ENCODE data around the gene TRIM38. TPM values are rescaled to one million over a fixed set of nuclear protein-coding genes. Genes with fewer than 3 reads are reported as not detected.

The TRIM38 gene
- total and polyA plus RNA-seq, 2 of the 13 experiments (the other 11 are each of a cell fraction or from before 2014, with no cell fraction given) = 2.5 to 3.1 TPM

- TF ChIP-seq, protein P1, sequence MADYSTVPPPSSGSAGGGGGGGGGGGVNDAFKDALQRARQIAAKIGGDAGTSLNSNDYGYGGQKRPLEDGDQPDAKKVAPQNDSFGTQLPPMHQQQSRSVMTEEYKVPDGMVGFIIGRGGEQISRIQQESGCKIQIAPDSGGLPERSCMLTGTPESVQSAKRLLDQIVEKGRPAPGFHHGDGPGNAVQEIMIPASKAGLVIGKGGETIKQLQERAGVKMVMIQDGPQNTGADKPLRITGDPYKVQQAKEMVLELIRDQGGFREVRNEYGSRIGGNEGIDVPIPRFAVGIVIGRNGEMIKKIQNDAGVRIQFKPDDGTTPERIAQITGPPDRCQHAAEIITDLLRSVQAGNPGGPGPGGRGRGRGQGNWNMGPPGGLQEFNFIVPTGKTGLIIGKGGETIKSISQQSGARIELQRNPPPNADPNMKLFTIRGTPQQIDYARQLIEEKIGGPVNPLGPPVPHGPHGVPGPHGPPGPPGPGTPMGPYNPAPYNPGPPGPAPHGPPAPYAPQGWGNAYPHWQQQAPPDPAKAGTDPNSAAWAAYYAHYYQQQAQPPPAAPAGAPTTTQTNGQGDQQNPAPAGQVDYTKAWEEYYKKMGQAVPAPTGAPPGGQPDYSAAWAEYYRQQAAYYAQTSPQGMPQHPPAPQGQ (CRISPR knock-in tag; IDR thresholded peaks at IDR 0.05; ENCODE audit: borderline replicate concordance) = no peak
- TF ChIP-seq ZKSCAN8 (CRISPR knock-in tag; IDR thresholded peaks at IDR 0.05; ENCODE audit: borderline replicate concordance) (peak; percentile 36; the same call in 1 of the 2 replicates), ELF1 (CRISPR knock-in tag; IDR thresholded peaks at IDR 0.05) (no peak), HNRNPUL1 (IDR thresholded peaks at IDR 0.05; ENCODE audit: low read depth, low read length) (peak; percentile 75; the same call in 1 of the 2 replicates), ZNF776 (CRISPR knock-in tag; IDR thresholded peaks at IDR 0.05) (no peak), ZNF382 (CRISPR knock-in tag; IDR thresholded peaks at IDR 0.05; ENCODE audit: borderline replicate concordance) (no peak), SETDB1 (CRISPR knock-in tag; IDR thresholded peaks at IDR 0.05; ENCODE audit: borderline replicate concordance) (no peak), SOX13 (IDR thresholded peaks at IDR 0.05) (no peak), SOX13 (CRISPR knock-in tag; conservative IDR thresholded peaks at IDR 0.05 in 1 of 2, IDR thresholded peaks at IDR 0.05 in 1 of 2) (peak in 1 of 2 experiments; percentile 74; a peak in 2 of 4 replicates), ZNF784 (CRISPR knock-in tag; IDR thresholded peaks at IDR 0.05; ENCODE audit: borderline replicate concordance) (no peak), ZFX (CRISPR knock-in tag; IDR thresholded peaks at IDR 0.05; ENCODE audit: low read depth) (no peak), ZNF33A (CRISPR knock-in tag; IDR thresholded peaks at IDR 0.05; ENCODE audit: borderline replicate concordance) (no peak), PAF1 (CRISPR knock-in tag; IDR thresholded peaks at IDR 0.05) (no peak), BCL6 (CRISPR knock-in tag; IDR thresholded peaks at IDR 0.05) (peak; percentile 17; the same call in 1 of the 2 replicates), KIAA2018 (CRISPR knock-in tag; IDR thresholded peaks at IDR 0.05; ENCODE audit: borderline replicate concordance) (no peak)
- TF ChIP-seq, protein P2, sequence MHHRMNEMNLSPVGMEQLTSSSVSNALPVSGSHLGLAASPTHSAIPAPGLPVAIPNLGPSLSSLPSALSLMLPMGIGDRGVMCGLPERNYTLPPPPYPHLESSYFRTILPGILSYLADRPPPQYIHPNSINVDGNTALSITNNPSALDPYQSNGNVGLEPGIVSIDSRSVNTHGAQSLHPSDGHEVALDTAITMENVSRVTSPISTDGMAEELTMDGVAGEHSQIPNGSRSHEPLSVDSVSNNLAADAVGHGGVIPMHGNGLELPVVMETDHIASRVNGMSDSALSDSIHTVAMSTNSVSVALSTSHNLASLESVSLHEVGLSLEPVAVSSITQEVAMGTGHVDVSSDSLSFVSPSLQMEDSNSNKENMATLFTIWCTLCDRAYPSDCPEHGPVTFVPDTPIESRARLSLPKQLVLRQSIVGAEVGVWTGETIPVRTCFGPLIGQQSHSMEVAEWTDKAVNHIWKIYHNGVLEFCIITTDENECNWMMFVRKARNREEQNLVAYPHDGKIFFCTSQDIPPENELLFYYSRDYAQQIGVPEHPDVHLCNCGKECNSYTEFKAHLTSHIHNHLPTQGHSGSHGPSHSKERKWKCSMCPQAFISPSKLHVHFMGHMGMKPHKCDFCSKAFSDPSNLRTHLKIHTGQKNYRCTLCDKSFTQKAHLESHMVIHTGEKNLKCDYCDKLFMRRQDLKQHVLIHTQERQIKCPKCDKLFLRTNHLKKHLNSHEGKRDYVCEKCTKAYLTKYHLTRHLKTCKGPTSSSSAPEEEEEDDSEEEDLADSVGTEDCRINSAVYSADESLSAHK (CRISPR knock-in tag; IDR thresholded peaks at IDR 0.05; ENCODE audit: borderline replicate concordance) = no peak
These were observed 48.9 kb upstream of the TRIM38 start (continued) for GRCh38 chr6:25913741-25914140.
